ENCODE results near the gene RLBP1.

DNA sequence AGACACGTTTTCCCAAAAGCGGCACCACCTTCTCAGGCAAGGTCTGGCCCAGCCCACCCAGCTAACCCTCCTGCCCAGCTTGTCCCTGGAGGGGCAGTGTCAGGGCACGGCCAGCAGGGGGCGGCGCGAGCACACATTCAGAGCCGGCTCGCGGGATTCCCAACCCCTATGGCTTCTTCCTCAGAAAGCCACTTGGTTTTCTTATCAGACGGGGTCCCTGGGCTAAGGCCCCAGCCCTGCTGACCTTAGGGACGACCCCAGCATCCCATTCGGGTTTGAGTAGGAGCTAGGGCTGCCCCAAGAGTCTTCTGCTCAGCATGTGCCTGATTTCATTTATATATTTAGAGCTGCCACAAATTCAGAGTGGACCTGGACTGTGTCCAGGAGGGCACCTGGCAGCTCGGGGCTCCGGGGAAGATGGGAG lies 14.5 kb downstream of the RLBP1 start:
- TF ChIP-seq YY1 (tag by site-specific recombination; IDR thresholded peaks at IDR 0.05), result no peak
- TF ChIP-seq, protein P1, sequence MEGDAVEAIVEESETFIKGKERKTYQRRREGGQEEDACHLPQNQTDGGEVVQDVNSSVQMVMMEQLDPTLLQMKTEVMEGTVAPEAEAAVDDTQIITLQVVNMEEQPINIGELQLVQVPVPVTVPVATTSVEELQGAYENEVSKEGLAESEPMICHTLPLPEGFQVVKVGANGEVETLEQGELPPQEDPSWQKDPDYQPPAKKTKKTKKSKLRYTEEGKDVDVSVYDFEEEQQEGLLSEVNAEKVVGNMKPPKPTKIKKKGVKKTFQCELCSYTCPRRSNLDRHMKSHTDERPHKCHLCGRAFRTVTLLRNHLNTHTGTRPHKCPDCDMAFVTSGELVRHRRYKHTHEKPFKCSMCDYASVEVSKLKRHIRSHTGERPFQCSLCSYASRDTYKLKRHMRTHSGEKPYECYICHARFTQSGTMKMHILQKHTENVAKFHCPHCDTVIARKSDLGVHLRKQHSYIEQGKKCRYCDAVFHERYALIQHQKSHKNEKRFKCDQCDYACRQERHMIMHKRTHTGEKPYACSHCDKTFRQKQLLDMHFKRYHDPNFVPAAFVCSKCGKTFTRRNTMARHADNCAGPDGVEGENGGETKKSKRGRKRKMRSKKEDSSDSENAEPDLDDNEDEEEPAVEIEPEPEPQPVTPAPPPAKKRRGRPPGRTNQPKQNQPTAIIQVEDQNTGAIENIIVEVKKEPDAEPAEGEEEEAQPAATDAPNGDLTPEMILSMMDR (tag by site-specific recombination; IDR thresholded peaks at IDR 0.05), result peak; percentile 74
- no peak for TF ChIP-seq ZNF792 (tag by site-specific recombination; IDR thresholded peaks at IDR 0.05)
- no peak for TF ChIP-seq ZBTB44 (tag by site-specific recombination; IDR thresholded peaks at IDR 0.05)
- no peak for TF ChIP-seq ZNF658 (tag by site-specific recombination; IDR thresholded peaks at IDR 0.05)
- TF ChIP-seq ZNF544 (tag by site-specific recombination; IDR thresholded peaks at IDR 0.05), result no peak
- TF ChIP-seq ZNF660 (tag by site-specific recombination; IDR thresholded peaks at IDR 0.05), result no peak
- TF ChIP-seq ZNF274 (IDR thresholded peaks at IDR 0.05; ENCODE audit: low read length), result no peak
- TF ChIP-seq ZNF274 (tag by site-specific recombination; IDR thresholded peaks at IDR 0.05; ENCODE audit: borderline replicate concordance), result no peak
- TF ChIP-seq, protein P2, sequence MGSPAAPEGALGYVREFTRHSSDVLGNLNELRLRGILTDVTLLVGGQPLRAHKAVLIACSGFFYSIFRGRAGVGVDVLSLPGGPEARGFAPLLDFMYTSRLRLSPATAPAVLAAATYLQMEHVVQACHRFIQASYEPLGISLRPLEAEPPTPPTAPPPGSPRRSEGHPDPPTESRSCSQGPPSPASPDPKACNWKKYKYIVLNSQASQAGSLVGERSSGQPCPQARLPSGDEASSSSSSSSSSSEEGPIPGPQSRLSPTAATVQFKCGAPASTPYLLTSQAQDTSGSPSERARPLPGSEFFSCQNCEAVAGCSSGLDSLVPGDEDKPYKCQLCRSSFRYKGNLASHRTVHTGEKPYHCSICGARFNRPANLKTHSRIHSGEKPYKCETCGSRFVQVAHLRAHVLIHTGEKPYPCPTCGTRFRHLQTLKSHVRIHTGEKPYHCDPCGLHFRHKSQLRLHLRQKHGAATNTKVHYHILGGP (tag by site-specific recombination; IDR thresholded peaks at IDR 0.05), result no peak
- no peak for TF ChIP-seq ZNF239 (tag by site-specific recombination; IDR thresholded peaks at IDR 0.05)

Data from HEK293 (cell line).